ENCODE data around the gene CEACAM20. TPM values are rescaled to one million over a fixed set of nuclear protein-coding genes. Genes with fewer than 3 reads are reported as not detected.

Gene CEACAM20
- total RNA-seq, 1 experiment from 2014 or later = not detected

- Mint-ChIP-seq H3K27ac (peak within 1 kb of the TSS; percentile 90), H3K4me1 (peaks cover 12% of the 10 kb centered on the region), H3K27me3 (ENCODE audit: low read depth) (peaks cover 32% of the 10 kb centered on the region), H3K36me3 (peaks cover 39% of the 10 kb centered on the region), H3K9me3 (peaks cover 67% of the 10 kb centered on the region), H3K4me3 (peak within 1 kb of the TSS; percentile 94)
- ChIA-PET POLR2A (interaction anchor here (0.6 to 1.4 kb wide), 5 partner anchors 76 to 565 kb away, joined by 3 to 8 read pairs (median 3); partner anchors contain the start of gene ZNF45), CTCF (interaction anchor here (0.6 to 1.4 kb wide), 12 partner anchors 9 to 565 kb away, joined by 3 to 6 read pairs (median 4); partner anchors contain the start of genes ZNF221, ZNF226 and ZNF45)
- DNase-seq (ENCODE audit: low spot score) (peak; percentile 99), ATAC-seq (peak; percentile 94)
- no peak for TF ChIP-seq ATF2 (CRISPR knock-in tag; IDR thresholded peaks at IDR 0.05; ENCODE audit: borderline replicate concordance, low read depth)
- peak; percentile 82 for TF ChIP-seq SP1 (CRISPR knock-in tag; conservative IDR thresholded peaks at IDR 0.05)
- TF ChIP-seq E2F5 (CRISPR knock-in tag; IDR thresholded peaks at IDR 0.05) = peak; percentile 70
- no peak for TF ChIP-seq HMGA2 (CRISPR knock-in tag; IDR thresholded peaks at IDR 0.05)
- peak; percentile 11 for TF ChIP-seq USF2 (CRISPR knock-in tag; IDR thresholded peaks at IDR 0.05)
- TF ChIP-seq E2F1 (CRISPR knock-in tag; IDR thresholded peaks at IDR 0.05) = no peak
- TF ChIP-seq HMGXB4 (CRISPR knock-in tag; IDR thresholded peaks at IDR 0.05) = peak; percentile 67
- TF ChIP-seq ETV6 (CRISPR knock-in tag; IDR thresholded peaks at IDR 0.05) = peak; percentile 79; the same call in 1 of the 2 replicates
- TF ChIP-seq ATF6 (CRISPR knock-in tag; IDR thresholded peaks at IDR 0.05) = no peak
- TF ChIP-seq CBFB (CRISPR knock-in tag; IDR thresholded peaks at IDR 0.05; ENCODE audit: low read depth) = no peak
- TF ChIP-seq TCF7 (CRISPR knock-in tag; IDR thresholded peaks at IDR 0.05; ENCODE audit: low read depth) = no peak
- no peak for TF ChIP-seq ZNF512 (CRISPR knock-in tag; IDR thresholded peaks at IDR 0.05; ENCODE audit: borderline replicate concordance)
- peak; percentile 82; the same call in 1 of the 2 replicates for TF ChIP-seq ZBTB43 (CRISPR knock-in tag; IDR thresholded peaks at IDR 0.05)
- TF ChIP-seq SMAD3 (CRISPR knock-in tag; IDR thresholded peaks at IDR 0.05; ENCODE audit: borderline replicate concordance) = no peak
- TF ChIP-seq IRF2 (CRISPR knock-in tag; IDR thresholded peaks at IDR 0.05; ENCODE audit: borderline replicate concordance, low read depth) = no peak
- TF ChIP-seq CREM (CRISPR knock-in tag; IDR thresholded peaks at IDR 0.05) = peak; percentile 95
- TF ChIP-seq FOXK1 (CRISPR knock-in tag; IDR thresholded peaks at IDR 0.05) = peak; percentile 66; the same call in 1 of the 2 replicates
- peak; percentile 55 for TF ChIP-seq CTCF (IDR thresholded peaks at IDR 0.05)
- peak; percentile 84 for TF ChIP-seq MAX (CRISPR knock-in tag; IDR thresholded peaks at IDR 0.05)
- no peak for TF ChIP-seq NR1H2 (CRISPR knock-in tag; IDR thresholded peaks at IDR 0.05)
- no peak for TF ChIP-seq ZMAT4 (CRISPR knock-in tag; IDR thresholded peaks at IDR 0.05)
Observed at GRCh38 chr19:44499962-44500949, 29.2 kb downstream of the CEACAM20 start, which contains the start of gene ZNF180. ZNF180 (minus strand) TSS chr19:44500522; CDS start chr19:44497334, 3,188 bp downstream.
